GM18867 (cell line): ENCODE results near the gene HES2.
A peak's percentile ranks its signal among the peaks of the same experiment; 100 is the strongest.
"Not testable (repeated sequence)": the region's sequence is repeated elsewhere in the genome, so short reads cannot be mapped to it uniquely, and the experiment has no call there.

Source experiments
- ATAC-seq: cut with Tn5 transposase; IDR thresholded peaks from one replicate; pipeline ENCODE4 v1.9.1; 2021; ENCODE audit warnings: mild to moderate bottlenecking, moderate library complexity; ENCODE audit not compliant: unreplicated experiment

HES2 gene

DNA sequence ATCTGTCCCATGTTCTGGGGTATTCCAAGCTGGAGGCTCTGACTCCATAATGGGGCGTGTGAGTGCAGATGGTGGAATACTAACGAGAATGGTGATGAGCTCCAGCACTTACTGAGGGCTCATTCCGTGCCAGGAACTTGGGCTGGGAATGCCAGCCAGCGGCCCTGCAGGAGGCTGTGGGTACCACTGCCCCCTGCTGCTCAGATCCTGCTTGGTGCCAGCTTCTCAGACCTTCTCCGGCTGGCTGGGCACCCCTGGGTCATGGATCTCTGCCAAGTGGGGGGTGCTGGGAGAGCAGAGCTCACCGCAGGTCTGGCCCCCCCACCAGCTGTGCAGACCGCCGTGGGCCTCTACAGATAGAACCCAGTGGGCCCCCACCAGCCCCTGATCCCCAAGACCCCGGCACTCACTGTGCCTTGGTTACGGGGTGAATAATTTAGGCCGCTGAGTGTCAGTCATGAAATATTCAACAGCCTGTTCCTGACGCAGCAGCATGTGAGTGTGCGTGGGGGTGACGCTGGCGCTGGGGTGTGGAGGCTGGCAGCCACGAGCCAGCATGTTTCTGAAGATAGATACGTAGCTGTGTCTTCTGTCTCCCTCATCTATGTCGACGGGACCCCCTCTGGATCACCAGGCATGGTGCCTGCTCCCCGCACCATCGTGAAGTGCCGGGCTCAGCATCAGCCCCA lies 17.4 kb upstream of the HES2 start:
- not testable (repeated sequence) for ATAC-seq

DNA sequence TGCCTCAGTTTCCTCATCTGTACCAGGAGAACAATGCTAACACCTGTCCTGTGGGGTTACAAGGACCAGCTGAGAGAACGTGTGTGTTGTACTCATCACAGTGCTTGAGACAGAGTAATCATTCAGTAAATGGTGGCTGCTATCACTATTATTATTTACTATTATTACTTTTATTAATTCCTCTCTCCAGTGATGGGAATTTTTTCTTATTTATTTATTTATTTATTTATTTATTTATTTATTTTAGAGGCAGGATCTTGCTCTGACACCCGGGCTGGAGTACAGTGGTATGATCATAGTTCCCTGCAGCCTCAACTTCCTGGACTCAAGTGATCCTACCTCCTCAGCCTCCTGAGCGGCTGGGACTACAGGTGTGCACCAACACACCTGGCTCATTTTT lies 16.6 kb upstream of the HES2 start:
- ATAC-seq, result not testable (repeated sequence)

DNA sequence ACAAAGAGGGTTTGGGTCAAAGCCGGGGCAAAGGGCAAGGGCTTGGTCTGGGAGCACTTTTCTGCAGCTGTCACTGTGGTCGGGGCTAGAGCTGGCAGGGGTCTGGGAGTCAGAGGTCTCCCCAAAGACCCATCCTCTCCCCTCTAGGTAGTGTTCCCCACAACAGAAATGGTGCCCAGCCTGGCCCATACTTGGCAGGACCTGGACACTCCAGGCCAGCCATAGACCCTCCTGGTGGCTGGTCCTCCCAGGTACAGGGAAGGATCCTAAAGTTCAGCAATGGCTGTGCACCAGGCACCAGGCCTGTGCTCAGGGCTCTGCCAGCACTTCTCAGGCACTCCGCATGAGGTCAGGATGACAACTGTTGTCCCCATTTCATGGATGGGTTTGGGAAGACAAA lies 15.8 kb upstream of the HES2 start:
- no peak for ATAC-seq

DNA sequence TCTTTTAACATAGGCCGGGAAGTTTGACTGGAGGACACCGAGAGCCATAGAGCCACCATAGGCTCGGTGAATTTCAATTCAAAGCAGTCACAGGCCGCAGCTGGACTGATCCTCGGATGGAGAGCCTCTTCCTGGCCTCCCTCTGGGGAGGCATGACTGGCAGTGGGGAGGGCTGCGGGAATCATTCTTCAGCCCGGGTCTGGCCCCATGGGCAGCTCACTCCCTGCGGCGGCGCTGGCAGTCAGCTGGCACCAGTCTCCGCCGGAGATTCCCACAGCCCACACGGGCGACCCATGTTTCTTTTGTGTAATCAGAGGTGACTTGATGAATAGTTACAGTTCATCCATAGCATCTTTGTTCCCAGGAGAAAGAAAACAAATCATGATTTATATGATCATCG lies 15.4 kb upstream of the HES2 start:
- no peak for ATAC-seq

DNA sequence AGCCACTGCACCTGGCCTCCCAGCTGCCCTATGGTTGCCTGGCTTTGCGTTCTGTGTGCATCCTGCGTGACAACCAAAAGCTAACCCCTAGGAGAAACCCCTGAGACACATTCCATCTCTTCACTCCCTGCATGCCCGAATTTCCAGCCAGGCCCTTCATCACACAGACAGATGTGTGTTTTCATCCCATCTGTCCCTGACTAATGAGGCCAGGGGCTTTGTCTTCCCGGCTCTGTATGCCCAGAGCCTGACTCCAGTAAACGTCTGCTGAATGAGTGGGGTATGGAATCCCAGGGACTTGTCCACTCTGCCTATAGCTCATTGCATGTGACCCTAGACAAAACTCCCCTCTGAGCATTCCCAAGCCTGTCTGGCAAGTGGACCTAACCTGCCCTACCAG lies 14.5 kb upstream of the HES2 start:
- ATAC-seq, result no peak

DNA sequence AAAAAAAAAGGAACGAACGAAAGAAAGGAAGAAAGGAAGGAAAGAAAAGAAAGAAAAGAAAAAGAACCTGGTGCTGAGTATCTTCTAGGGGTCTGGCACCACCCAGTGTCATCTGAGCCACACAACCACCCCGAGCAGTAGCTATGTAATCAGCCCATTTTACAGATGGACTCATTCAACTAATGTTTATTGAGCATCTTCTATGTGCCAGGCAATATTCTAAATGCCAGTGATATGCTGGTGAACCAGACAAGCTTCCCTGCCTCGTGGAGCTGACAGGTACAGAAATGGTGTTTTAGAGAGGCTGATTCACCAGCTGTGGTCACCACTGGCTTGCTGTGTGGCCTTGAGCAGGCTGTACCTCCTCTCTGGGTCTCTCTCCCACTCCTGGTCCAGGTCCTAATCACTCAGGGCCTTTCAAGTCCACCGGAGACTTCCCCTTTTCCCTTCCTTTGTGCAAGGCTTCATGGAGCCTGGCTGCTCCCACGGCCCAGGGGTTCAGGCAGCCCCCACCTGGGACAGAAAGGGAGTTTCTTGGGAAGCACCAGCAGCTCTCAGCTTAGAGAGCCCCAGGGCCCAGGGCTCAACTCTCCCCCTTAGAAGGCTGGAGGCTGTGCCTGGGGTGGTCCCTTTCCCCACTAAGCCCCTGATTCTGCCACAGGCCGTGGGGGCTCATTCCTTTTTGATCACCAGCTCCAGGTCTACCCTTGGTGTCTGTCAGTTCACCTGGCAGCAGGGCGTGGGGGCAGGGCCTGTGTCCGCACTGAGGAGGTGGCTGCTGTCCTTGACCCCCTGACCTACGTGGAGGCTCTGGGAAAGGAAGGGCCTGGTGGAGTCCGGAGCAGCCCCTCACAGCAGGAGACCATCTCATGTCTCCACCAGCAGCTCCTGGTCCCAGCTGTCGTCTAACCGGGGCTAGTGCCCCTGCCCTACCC lies 12.2 kb upstream of the HES2 start:
- ATAC-seq, result not testable (repeated sequence)

DNA sequence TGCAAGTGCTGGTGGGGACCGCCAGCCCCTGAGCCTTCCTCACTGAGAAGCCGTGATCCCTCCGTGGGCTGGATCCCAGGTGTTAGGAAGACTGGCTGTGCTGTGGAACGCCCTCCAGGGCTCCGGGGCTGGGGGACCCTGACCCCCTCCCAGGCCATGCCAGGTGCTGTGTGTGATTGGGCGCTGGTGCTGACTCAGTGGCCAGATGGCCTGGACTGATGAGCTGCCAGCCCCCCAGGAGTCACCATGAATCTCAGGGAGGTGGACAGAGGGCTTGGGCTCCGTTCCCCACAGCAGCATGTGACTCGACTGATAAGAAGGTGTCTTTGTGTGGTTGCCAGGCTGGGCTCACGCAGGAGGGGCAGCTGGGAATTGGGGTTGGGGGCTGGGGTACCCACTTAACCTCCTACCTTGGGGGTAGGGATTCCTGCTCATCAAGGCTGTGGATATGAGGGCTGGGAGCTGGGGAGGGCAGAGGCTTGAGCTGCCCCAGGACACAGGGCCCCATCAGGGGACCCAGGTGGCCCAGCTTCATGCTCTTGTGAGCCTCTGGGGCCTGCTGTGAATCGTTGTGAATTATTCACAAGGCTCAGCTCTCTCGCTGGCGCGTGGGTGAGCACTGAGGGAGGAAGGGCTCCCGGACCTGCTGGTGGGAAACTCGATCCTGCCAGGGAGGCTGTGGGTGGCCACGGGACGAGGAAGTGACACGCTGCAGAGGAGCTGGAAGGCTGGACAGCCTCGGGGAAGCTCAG lies 10.1 kb upstream of the HES2 start:
- ATAC-seq, result not testable (repeated sequence)

DNA sequence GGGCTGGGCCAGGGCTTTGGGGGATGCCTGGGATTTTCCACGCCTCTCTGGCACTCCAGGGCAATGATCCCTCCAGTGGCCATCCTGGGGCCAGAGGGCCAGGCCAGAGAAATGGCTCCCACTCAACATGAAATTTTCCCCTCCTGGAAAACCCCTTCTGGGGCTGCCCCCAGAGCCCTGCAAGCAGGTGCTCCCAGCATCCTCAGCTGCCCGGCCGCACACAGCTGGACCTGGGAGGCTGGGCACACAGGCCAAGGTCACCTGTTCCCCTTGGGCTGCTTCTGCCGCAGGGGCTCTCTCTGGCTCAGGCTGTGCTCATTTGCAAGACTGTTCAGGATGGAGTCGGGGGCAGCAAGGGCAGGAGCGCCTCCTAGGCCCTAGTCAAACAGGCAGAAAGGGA lies 8.7 kb upstream of the HES2 start:
- ATAC-seq, result not testable (repeated sequence)

DNA sequence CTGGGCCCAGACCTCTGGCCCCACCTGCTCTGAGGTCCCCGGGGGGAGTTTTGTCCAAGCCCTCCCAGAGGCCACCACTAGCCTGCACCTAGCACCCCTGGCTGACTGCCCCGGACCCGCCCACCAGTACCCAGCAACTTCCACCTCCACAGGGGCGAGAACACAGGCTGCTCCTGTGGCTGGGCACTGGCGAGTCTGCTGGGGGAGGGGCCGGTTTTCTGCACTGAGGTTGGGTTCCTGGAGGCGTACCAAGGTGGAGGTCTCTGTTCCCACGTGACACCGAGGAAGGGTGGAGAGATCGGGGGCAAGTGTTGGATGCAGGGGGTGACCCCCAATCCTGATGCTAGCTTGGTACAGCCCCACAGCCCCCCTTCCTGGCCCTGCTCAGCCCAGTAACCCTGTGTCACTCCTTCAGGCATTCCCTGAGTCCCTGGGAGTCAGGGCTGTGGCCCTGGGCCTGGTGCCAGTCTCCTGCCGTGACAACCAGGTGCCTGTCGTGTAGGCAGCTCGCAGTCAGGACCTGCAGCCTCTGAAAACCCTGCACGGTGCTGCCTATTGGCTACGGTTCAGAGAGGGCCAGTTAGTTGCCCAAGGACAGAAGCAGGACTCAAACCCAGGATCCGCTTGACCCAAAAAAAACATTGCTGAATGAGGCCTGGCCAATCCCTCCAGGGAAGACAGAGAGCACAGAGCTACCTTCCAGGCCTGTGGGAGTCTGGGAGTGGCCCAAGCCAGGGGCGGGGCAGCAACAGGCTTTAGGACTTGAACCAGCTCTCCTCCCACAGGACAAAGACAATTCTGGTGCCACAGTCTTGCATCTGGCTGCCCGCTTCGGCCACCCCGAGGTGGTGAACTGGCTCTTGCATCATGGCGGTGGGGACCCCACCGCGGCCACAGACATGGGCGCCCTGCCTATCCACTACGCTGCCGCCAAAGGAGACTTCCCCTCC lies 8.0 kb upstream of the HES2 start:
- no peak for ATAC-seq

DNA sequence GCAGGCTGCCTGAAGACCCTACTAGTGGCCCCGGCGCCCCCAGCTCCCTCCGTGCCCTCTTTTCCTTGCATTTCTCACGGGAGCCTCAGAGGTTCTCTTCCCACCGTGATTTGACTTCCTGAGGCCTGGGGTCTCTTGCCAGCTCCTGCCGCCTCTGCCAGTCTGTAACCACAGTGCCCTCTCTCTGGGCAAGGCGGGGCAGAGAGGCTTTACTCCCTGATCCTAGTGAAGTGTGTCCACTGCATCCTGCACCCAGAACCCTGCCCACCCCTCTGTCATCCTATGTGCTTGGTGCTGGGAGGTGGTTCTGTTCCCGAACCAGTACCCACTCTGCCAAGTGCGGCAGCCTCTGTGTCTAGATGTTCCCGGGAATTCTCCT lies 7.2 kb upstream of the HES2 start:
- no peak for ATAC-seq

DNA sequence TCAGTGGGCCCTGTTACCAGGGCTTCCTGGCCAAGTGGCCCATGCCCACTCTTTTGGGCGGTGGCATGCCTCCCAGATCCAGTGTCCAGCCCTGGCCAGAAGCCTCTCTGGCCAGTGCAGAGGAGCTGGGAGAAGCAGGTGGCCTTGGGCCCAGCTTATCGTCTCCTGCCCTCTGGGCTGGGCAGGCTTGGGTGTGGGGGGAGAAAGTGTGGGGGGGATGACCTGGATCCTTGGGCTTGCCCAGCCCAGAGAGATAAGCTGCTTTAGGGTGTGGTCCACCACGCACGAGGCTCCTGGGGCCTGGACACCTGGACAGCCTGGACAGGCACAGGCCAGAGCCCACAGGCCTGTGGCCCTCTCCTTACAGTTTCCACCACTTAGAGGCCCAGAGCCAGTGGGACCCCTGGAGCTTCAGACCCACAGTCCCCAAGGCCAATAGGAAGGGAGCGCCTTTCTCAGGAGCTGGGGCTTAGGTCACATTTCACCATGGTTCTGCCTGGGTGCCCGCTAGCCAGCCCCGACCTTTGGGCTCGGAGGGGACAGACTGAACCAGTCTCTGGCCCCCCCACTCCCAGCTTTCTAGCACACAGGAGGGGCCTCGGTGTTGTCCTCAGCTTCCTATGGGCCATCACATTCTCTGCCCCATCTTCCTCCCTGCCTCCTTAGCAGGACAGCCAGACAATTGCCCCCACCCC lies 6.7 kb upstream of the HES2 start:
- no peak for ATAC-seq

DNA sequence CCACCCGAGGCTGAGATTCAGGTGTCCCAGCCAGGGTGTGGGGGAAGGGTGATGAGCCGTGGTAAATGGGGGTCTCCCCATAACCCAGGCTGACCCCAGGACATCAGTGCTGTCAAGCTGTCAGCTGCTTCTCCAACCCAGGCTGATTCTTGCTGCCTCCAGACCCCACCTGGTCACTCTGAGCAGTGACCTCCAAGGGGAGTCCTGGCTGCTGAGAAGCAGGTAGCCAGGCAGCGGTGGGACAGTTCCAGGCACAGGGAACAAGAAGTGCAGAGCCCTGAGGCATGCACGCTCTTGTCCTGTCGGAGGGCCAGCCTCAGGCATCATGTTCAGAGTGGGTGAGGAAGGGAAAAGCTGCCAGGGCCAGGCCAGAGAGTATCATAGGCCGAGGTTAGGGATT lies 5.9 kb upstream of the HES2 start:
- ATAC-seq, result no peak

DNA sequence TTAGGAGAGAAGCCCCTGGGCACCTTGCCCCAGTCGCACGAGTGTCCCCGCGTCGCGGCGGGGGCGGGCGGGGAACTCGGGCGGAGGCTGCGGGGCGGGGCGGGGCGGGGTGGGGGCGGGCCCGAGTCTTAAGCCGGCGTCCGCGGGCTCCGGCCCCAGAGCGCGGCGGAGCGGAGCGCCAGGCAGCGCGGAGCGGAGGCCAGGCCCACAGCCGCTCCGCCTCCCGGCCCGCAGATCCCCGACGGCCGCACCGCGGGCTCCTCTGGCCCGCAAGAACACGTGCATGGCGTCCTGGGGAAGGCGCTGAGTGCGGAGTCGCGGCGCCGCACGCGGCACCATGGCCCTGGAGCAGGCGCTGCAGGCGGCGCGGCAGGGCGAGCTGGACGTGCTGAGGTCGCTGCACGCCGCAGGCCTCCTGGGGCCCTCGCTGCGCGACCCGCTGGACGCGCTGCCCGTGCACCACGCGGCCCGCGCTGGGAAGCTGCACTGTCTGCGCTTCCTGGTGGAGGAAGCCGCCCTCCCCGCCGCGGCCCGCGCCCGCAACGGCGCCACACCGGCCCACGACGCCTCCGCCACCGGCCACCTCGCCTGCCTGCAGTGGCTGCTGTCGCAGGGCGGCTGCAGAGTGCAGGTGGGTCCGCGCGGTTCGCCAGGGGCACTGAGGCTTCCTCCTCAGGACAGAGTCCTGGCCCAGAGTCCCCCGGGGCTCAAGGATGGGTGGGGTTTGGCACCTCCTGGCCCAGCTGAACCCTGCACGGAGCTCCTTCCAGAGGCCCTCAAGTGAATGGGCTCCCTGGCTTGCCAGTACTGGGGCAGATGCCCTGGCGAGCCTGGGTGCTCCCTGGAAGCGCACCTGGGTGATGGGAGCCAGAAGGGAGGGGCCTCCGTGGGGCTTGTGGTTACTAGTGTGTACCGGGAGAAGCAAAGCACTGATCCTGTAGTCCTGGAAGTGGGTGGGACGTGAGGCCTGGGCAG lies 5.2 kb upstream of the HES2 start, which contains the start of gene ESPN:
TSS of gene ESPN (plus strand) at position 158 of the 975 bp plus-strand sequence. CDS start at position 338, 180 bp downstream.
- ATAC-seq, result no peak

DNA sequence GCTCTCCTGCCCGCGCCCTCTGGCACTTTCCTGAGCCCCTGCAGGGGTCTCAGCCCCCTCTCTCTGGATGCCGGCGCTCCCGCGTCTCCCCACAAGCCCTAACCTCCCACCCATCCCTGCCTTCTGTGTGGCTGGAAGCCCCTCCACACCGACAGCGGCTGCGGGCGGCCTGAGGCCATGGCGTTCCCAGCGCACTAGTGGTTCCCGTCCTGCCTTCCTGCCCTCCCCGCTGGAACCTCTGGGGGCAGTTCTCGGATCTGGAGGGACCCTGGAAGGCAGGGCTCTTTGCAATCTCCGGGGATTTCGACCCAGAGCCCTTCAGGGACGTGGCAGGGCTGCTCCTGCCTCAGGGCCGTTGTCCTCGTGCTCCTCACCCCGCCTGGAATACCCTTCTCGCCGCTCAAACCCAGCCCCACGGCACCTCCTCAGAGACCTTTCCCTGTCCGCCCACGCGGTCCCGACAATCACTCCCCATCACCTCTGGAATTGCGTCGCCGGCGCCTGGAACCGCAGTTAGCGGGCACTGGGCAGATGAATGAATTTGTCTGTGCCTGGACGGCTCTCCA lies 4.4 kb upstream of the HES2 start:
- no peak for ATAC-seq

DNA sequence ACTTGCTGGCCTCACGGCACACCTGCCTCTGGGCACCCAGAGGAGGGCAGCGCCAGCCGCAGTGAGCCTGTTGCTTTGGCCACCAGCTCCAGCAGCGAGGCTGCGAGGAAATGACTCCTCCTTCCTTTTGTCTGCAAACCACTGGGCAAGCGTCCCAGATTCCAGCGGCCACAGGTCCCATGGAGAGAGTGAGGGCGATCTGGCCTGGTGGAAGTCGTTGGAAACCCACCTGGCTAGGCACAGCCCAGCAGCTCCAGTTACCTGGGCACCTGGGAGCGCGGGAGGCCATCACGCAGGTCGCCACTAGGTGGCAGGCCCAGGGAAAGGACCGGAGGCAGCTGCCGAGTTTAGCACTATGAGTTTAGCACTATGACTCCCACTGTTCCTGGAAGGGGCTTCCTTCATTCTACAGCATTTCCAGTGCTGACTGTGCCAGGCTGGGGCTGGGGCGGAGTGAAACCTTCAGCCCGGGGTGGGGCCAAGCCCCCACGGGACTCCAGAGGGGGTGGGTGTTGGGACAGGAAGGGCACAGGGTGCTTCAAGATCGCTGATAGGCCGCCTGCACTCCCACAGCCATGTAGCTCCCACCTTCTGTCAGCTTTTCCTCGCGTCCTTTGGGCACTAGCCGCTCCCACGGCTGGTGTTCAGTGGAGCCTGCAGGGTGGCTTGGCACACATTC lies 3.7 kb upstream of the HES2 start:
- ATAC-seq, result peak; percentile 44

DNA sequence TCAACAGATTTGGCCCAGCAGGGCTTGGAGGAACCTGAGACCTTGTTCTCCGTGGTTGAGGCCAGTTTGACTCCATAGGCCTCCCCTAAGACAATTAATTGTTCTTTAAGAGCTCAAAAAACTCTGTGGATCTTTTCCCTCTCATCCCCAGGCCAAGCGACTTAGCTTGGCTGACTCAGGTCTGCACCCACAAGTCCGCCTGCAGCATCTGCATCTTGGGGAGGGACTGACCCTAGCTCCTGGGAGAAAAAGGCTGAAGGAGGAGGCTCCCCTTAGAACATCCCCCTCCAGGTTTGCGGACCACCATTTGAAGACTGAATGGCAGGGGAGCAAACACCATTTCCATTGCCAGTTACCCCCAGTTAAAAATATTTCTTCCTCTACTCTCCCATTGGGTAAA lies 1.5 kb upstream of the HES2 start:
- ATAC-seq, result no peak

DNA sequence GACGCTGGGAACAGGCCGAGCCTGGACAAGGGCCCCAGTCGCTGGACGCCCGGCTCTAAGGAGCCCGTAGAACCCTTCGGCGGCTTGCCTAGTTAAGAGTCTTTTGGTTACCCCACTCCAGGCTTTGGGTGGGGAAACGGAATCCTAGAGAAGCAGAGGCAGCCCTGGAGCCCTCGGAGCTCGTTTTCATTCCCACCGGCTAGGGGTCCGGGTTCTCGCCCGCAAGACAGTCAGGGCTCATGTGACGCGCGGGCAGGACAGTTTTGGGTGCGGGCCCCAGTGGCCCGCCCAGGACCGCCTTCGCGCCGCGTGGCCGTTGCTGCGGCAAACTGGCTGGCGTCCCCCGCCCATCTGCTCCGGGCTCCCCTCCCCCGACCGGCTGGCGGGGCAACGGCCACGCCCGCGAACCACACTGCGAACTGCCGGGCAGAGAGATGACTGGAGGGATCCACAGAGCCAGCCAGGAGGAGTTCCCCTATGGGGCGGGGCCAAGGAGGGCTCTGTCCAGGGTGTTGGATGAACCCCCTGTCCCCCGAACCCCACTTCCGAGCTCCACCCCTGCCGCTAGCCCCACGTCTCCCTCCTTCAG lies 829 bp upstream of the HES2 start:
- ATAC-seq, result no peak
